A549 (cell line): ENCODE results near the gene ACAD9.

Experiments used
- CEBPB ChIP-seq, 2 experiments: fragments of >200 bp in 1 of 2; sonication (Bioruptor Twin) in 1 of 2; formaldehyde crosslinking in 1 of 2; IDR thresholded peaks; 2 replicates each; pipeline ENCODE4 v1.6.1; 2012 to 2016
- ESRRA ChIP-seq: fragments of 150-350 bp; IDR thresholded peaks from 2 replicates; pipeline ENCODE4 v1.6.1; 2014; ENCODE audit warnings: mild to moderate bottlenecking, low read length, borderline replicate concordance
- FOSL2 ChIP-seq, 2 experiments: fragments of 450-650 bp in 1 of 2; fragments of >200 bp in 1 of 2; sonication (Bioruptor Twin) in 1 of 2; formaldehyde crosslinking; IDR thresholded peaks; 2 replicates each; pipeline versions ENCODE4 v1.5.0 to v1.6.1; 2016 to 2020; ENCODE audit warnings: mild to moderate bottlenecking in 1 of 2, moderate library complexity in 1 of 2
- HDAC2 ChIP-seq: fragments of 200-600 bp; sonication (generic); IDR thresholded peaks from 2 replicates; pipeline ENCODE4 v1.6.1; 2016
- KDM5A ChIP-seq: fragments of 200-600 bp; sonication (generic); IDR thresholded peaks from 2 replicates; pipeline ENCODE4 v1.6.1; 2016; ENCODE audit warnings: antibody characterized with exemption, mild to moderate bottlenecking
- MYC ChIP-seq: IDR thresholded peaks from 2 replicates; pipeline ENCODE4 v1.6.1; 2012; ENCODE audit warnings: mild to moderate bottlenecking, inconsistent platforms, low read length, improper control_type of control experiment, borderline replicate concordance
- PHF8 ChIP-seq: fragments of 200-600 bp; sonication (generic); IDR thresholded peaks from 2 replicates; pipeline ENCODE4 v1.6.1; 2016; ENCODE audit warnings: low read depth, mild to moderate bottlenecking, antibody characterized with exemption, moderate library complexity, borderline replicate concordance
- POLR2A ChIP-seq: IDR thresholded peaks from 2 replicates; pipeline ENCODE4 v1.6.1; 2012; ENCODE audit warnings: mild to moderate bottlenecking, low read length
- TP53 ChIP-seq: fragments of 250-450 bp; sonication (Bioruptor Pico); IDR thresholded peaks from 2 replicates; pipeline ENCODE4 v1.5.0; 2021; ENCODE audit warnings: mild to moderate bottlenecking, moderate library complexity
- TF ChIP-seq, protein P1 (sequence below): fragments of >200 bp; sonication (Bioruptor Twin); formaldehyde crosslinking; IDR thresholded peaks from 3 replicates; pipeline ENCODE4 v1.5.1; 2016
- TF ChIP-seq, protein P2 (sequence below): IDR thresholded peaks from 2 replicates; pipeline ENCODE4 v1.6.1; 2012
- TF ChIP-seq, protein P3 (sequence below): IDR thresholded peaks from 2 replicates; pipeline ENCODE4 v1.6.1; 2012; ENCODE audit warnings: low read depth, borderline replicate concordance
- TF ChIP-seq, protein P4 (sequence below): IDR thresholded peaks from 2 replicates; pipeline ENCODE4 v1.6.1; 2012

DNA sequence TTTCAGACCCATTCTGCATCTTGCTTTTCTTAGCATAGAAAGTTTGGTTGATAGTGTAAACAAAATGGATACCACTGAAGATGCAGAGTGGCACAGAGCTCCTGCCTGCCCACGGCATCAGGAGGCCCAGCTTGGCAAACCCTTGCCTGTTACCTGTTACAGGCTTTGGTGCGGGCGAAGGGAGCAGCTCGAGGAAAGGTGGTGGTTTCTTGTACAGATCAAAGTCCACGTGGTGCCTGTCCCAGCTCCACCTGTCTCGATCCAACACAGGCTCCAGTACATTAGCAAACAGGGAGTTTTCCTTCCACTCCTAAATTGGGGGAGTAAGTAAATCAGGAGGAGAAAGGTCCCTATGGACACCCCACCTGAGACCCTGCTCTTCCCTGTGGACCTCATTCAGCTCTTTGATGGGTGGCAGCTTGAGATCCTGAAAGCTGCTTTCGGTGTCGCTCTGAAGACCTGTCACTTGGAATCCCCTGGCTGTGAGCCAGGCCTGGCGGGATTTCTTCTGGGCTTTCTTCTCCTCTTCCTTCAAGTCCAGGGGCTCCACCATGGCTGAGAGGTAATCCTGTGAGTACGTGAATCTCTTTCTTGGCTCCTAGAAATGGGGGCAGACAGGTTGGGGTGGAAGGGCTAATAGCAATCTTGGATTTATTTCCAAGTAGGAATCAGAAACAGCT lies 35.7 kb downstream of the ACAD9 start:
- TF ChIP-seq ESRRA: no peak
- TF ChIP-seq, protein P1, sequence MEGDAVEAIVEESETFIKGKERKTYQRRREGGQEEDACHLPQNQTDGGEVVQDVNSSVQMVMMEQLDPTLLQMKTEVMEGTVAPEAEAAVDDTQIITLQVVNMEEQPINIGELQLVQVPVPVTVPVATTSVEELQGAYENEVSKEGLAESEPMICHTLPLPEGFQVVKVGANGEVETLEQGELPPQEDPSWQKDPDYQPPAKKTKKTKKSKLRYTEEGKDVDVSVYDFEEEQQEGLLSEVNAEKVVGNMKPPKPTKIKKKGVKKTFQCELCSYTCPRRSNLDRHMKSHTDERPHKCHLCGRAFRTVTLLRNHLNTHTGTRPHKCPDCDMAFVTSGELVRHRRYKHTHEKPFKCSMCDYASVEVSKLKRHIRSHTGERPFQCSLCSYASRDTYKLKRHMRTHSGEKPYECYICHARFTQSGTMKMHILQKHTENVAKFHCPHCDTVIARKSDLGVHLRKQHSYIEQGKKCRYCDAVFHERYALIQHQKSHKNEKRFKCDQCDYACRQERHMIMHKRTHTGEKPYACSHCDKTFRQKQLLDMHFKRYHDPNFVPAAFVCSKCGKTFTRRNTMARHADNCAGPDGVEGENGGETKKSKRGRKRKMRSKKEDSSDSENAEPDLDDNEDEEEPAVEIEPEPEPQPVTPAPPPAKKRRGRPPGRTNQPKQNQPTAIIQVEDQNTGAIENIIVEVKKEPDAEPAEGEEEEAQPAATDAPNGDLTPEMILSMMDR: no peak
- no peak for TF ChIP-seq KDM5A
- no peak for TF ChIP-seq POLR2A
- TF ChIP-seq, protein P2, sequence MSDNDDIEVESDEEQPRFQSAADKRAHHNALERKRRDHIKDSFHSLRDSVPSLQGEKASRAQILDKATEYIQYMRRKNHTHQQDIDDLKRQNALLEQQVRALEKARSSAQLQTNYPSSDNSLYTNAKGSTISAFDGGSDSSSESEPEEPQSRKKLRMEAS: no peak
- TF ChIP-seq PHF8: no peak
- TF ChIP-seq CEBPB (IDR thresholded peaks at IDR 0.05): no peak
- TF ChIP-seq, protein P3, sequence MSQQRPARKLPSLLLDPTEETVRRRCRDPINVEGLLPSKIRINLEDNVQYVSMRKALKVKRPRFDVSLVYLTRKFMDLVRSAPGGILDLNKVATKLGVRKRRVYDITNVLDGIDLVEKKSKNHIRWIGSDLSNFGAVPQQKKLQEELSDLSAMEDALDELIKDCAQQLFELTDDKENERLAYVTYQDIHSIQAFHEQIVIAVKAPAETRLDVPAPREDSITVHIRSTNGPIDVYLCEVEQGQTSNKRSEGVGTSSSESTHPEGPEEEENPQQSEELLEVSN: no peak
- no peak for TF ChIP-seq HDAC2
- TF ChIP-seq TP53: no peak
- no peak for TF ChIP-seq FOSL2 (IDR thresholded peaks at IDR 0.05)
- no peak for TF ChIP-seq FOSL2 (CRISPR knock-in tag; IDR thresholded peaks at IDR 0.05)
- TF ChIP-seq MYC: no peak
- TF ChIP-seq, protein P4, sequence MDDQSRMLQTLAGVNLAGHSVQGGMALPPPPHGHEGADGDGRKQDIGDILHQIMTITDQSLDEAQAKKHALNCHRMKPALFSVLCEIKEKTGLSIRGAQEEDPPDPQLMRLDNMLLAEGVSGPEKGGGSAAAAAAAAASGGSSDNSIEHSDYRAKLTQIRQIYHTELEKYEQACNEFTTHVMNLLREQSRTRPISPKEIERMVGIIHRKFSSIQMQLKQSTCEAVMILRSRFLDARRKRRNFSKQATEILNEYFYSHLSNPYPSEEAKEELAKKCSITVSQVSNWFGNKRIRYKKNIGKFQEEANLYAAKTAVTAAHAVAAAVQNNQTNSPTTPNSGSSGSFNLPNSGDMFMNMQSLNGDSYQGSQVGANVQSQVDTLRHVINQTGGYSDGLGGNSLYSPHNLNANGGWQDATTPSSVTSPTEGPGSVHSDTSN: no peak
